SK-N-SH (cell line): ENCODE data around the gene IKZF4.

ENCODE experiments used
- CHD2 ChIP-seq: fragments of 150-350 bp; IDR thresholded peaks from 2 replicates; pipeline ENCODE4 v1.6.1; 2018; ENCODE audit warnings: low read length; ENCODE audit not compliant: partially characterized antibody
- CTCF ChIP-seq: fragments of 200-600 bp; sonication (generic); IDR thresholded peaks from 2 replicates; pipeline ENCODE4 v1.6.1; 2017; ENCODE audit warnings: antibody characterized with exemption, mild to moderate bottlenecking, moderate library complexity
- EP300 ChIP-seq, 2 experiments: IDR thresholded peaks; 2 replicates each; pipeline versions ENCODE4 v1.4.0 to v1.6.1; 2012; ENCODE audit warnings: borderline replicate concordance in 1 of 2, low read depth in 1 of 2, low read length in 1 of 2
- FOXJ3 ChIP-seq: sonication (generic); formaldehyde crosslinking; IDR thresholded peaks from 2 replicates; pipeline ENCODE4 v1.5.1; 2020; ENCODE audit warnings: mild to moderate bottlenecking, missing genetic modification reagents
- REST ChIP-seq: IDR thresholded peaks from 2 replicates; pipeline ENCODE4 v1.6.1; 2012; ENCODE audit warnings: mild to moderate bottlenecking, low read depth, low read length, moderate library complexity

- TF ChIP-seq CTCF = no peak
- no peak for TF ChIP-seq EP300 (IDR thresholded peaks at IDR 0.05; ENCODE audit: borderline replicate concordance in 1 of 2, low read depth in 1 of 2, low read length in 1 of 2)
- TF ChIP-seq CHD2 = no peak
- no peak for TF ChIP-seq REST
- TF ChIP-seq FOXJ3 (CRISPR knock-in tag) = no peak
Observed at GRCh38 chr12:55991110-55991509, 29.7 kb upstream of the IKZF4 start.
